HepG2 (cell line): Measurements from ENCODE around the gene NECAB2. TPM values are rescaled to one million over a fixed set of nuclear protein-coding genes. Genes with fewer than 3 reads are reported as not detected.

Experiments used
- CBFB ChIP-seq: sonication (generic); formaldehyde crosslinking; IDR thresholded peaks from 2 replicates; pipeline ENCODE4 v1.4.0; 2020; ENCODE audit warnings: missing genetic modification reagents
- CENPBD1 ChIP-seq: sonication (generic); formaldehyde crosslinking; IDR thresholded peaks from 2 replicates; pipeline ENCODE4 v1.8.0; 2022; ENCODE audit warnings: missing genetic modification reagents, low read depth, mild to moderate bottlenecking, borderline replicate concordance
- ELF1 ChIP-seq: sonication (generic); formaldehyde crosslinking; IDR thresholded peaks from 2 replicates; pipeline ENCODE4 v1.4.0; 2020; ENCODE audit warnings: missing genetic modification reagents
- ERF ChIP-seq: IDR thresholded peaks from 2 replicates; pipeline ENCODE4 v1.6.1; 2018; ENCODE audit warnings: missing biosample characterization, missing genetic modification reagents
- ESRRA ChIP-seq: sonication (generic); formaldehyde crosslinking; IDR thresholded peaks from 2 replicates; pipeline ENCODE4 v1.5.1; 2020; ENCODE audit warnings: mild to moderate bottlenecking, low read depth, missing genetic modification reagents
- HHEX ChIP-seq: IDR thresholded peaks from 2 replicates; pipeline ENCODE4 v1.6.1; 2016; ENCODE audit warnings: control low read depth
- HNF1A ChIP-seq, 2 experiments: sonication (generic) in 1 of 2; formaldehyde crosslinking in 1 of 2; IDR thresholded peaks; 2 replicates each; pipeline versions ENCODE4 v1.4.0 to v1.6.1; 2016 to 2020; ENCODE audit warnings: borderline replicate concordance in 1 of 2, low read depth in 1 of 2, mild to moderate bottlenecking in 1 of 2, missing genetic modification reagents in 1 of 2
- HOXA3 ChIP-seq: sonication (generic); formaldehyde crosslinking; IDR thresholded peaks from 2 replicates; pipeline ENCODE4 v1.5.0; 2020; ENCODE audit warnings: missing genetic modification reagents
- HOXA5 ChIP-seq: sonication (generic); formaldehyde crosslinking; IDR thresholded peaks from 2 replicates; pipeline ENCODE4 v1.4.0; 2020; ENCODE audit warnings: missing genetic modification reagents
- MAFK ChIP-seq, 2 experiments: IDR thresholded peaks in 1 of 2; conservative IDR thresholded peaks in 1 of 2; 2 replicates each; pipeline ENCODE4 v1.6.1; 2011; ENCODE audit warnings: improper control_type of control experiment in 2 of 2, low read length in 2 of 2
- MXD3 ChIP-seq: IDR thresholded peaks from 2 replicates; pipeline ENCODE4 v1.6.1; 2016; ENCODE audit warnings: mild to moderate bottlenecking, missing biosample characterization, missing genetic modification reagents
- NR2F6 ChIP-seq, 2 experiments: IDR thresholded peaks; 2 replicates each; pipeline ENCODE4 v1.6.1; 2016; ENCODE audit warnings: antibody characterized with exemption in 1 of 2, mild to moderate bottlenecking in 1 of 2
- PAF1 ChIP-seq: IDR thresholded peaks from 2 replicates; pipeline ENCODE4 v1.6.1; 2016; ENCODE audit warnings: missing genetic modification reagents, missing compliant biosample characterization
- PRDM4 ChIP-seq: sonication (generic); formaldehyde crosslinking; IDR thresholded peaks from 2 replicates; pipeline ENCODE4 v1.9.0; 2021; ENCODE audit warnings: missing genetic modification reagents, borderline replicate concordance
- TEAD2 ChIP-seq: sonication (generic); formaldehyde crosslinking; IDR thresholded peaks from 2 replicates; pipeline ENCODE4 v1.9.0; 2021; ENCODE audit warnings: missing genetic modification reagents
- U2AF1 ChIP-seq: fragments of 200-400 bp; formaldehyde crosslinking; optimal IDR thresholded peaks from 2 replicates; pipeline ENCODE3; 2017; ENCODE audit warnings: mild to moderate bottlenecking, low read depth, low read length
- U2AF2 ChIP-seq: fragments of 200-400 bp; formaldehyde crosslinking; IDR thresholded peaks from 2 replicates; pipeline ENCODE4 v1.6.1; 2017; ENCODE audit warnings: low read depth, mild to moderate bottlenecking, low read length
- YEATS4 ChIP-seq: sonication (generic); formaldehyde crosslinking; IDR thresholded peaks from 2 replicates; pipeline ENCODE4 v1.4.0; 2020; ENCODE audit warnings: missing genetic modification reagents, borderline replicate concordance
- ZBTB8A ChIP-seq: sonication (generic); formaldehyde crosslinking; IDR thresholded peaks from 2 replicates; pipeline ENCODE4 v1.4.0; 2020; ENCODE audit warnings: mild to moderate bottlenecking, low read depth, missing genetic modification reagents, borderline replicate concordance
- ZEB1 ChIP-seq: IDR thresholded peaks from 2 replicates; pipeline ENCODE4 v1.6.1; 2012; ENCODE audit warnings: mild to moderate bottlenecking, low read depth, inconsistent platforms; ENCODE audit not compliant: insufficient replicate concordance
- ZNF337 ChIP-seq: sonication (generic); formaldehyde crosslinking; IDR thresholded peaks from 2 replicates; pipeline ENCODE4 v1.5.1; 2020; ENCODE audit warnings: missing genetic modification reagents, low read depth, mild to moderate bottlenecking, borderline replicate concordance
- ZNF747 ChIP-seq: sonication (generic); formaldehyde crosslinking; IDR thresholded peaks from 2 replicates; pipeline ENCODE4 v1.8.1; 2023; ENCODE audit warnings: missing genetic modification reagents, mild to moderate bottlenecking, borderline replicate concordance
- ZNF780A ChIP-seq: sonication (generic); formaldehyde crosslinking; IDR thresholded peaks from 2 replicates; pipeline ENCODE4 v1.8.0; 2022; ENCODE audit warnings: mild to moderate bottlenecking, missing genetic modification reagents, moderate library complexity
- polyA plus RNA-seq, 8 experiments: library from polyadenylated mRNA; depleted of rRNA in 3 of 8; stranded (reverse) in 7 of 8; unstranded in 1 of 8; fragments of >200 nt; fragmentation: Illumina TruSeq in 4 of 8; extraction: Trizol in 4 of 8; gene quantifications; 2 replicates each; pipeline versions ENCODE4 v1.2.1 to v1.2.3, GENCODE V29; 2011 to 2016; ENCODE audit warnings: low read depth in 4 of 8, missing spikeins in 1 of 8, mixed read lengths in 1 of 8; ENCODE audit not compliant: insufficient read depth in 1 of 8
- total RNA-seq, 5 experiments: library from RNA; depleted of rRNA; stranded (reverse); fragments of >200 nt; fragmentation: Illumina TruSeq; extraction: Trizol; gene quantifications; 2 replicates each; pipeline ENCODE4 v1.2.3, GENCODE V29; 2016; ENCODE audit warnings: low read depth in 1 of 5

NECAB2 gene
- total and polyA plus RNA-seq, 2 of the 13 experiments (the other 11 are each of a cell fraction or from before 2014, with no cell fraction given), result 0.21 to 0.49 TPM

- TF ChIP-seq MXD3 (CRISPR knock-in tag), result 0 out of 2 replicates have a peak, but pooled peaks have one; percentile 20
- TF ChIP-seq ELF1 (CRISPR knock-in tag), result no peak
- no peak for TF ChIP-seq ZNF337 (CRISPR knock-in tag)
- no peak for TF ChIP-seq ZNF780A (CRISPR knock-in tag)
- TF ChIP-seq CENPBD1, result no peak
- no peak for TF ChIP-seq ZBTB8A
- TF ChIP-seq HOXA3 (CRISPR knock-in tag), result no peak
- no peak for TF ChIP-seq U2AF2
- peak; percentile 40; the same call in 1 of the 2 replicates for TF ChIP-seq ESRRA (CRISPR knock-in tag)
- TF ChIP-seq ERF, result peak; percentile 51; the same call in 1 of the 2 replicates
- no peak for TF ChIP-seq CBFB (CRISPR knock-in tag)
- TF ChIP-seq HOXA5 (CRISPR knock-in tag), result no peak
- TF ChIP-seq TEAD2 (CRISPR knock-in tag), result no peak
- TF ChIP-seq PRDM4 (CRISPR knock-in tag), result no peak
- no peak for TF ChIP-seq ZEB1
- TF ChIP-seq HNF1A (IDR thresholded peaks at IDR 0.05; ENCODE audit: low read depth), result no peak
- no peak for TF ChIP-seq HNF1A (CRISPR knock-in tag; IDR thresholded peaks at IDR 0.05; ENCODE audit: borderline replicate concordance)
- no peak; the same call in 1 of the 2 replicates for TF ChIP-seq YEATS4
- no peak for TF ChIP-seq ZNF747 (CRISPR knock-in tag)
- TF ChIP-seq U2AF1, result no peak
- no peak for TF ChIP-seq HHEX (CRISPR knock-in tag)
- TF ChIP-seq PAF1 (CRISPR knock-in tag), result no peak
- peak; percentile 66 for TF ChIP-seq NR2F6 (IDR thresholded peaks at IDR 0.05)
- TF ChIP-seq NR2F6 (CRISPR knock-in tag; IDR thresholded peaks at IDR 0.05), result peak; percentile 75
- TF ChIP-seq MAFK (conservative IDR thresholded peaks at IDR 0.05 in 1 of 2, IDR thresholded peaks at IDR 0.05 in 1 of 2; ENCODE audit: low read length in 2 of 2), result no peak
These were observed 21.1 kb upstream of the NECAB2 start (continued) for GRCh38 chr16:83946781-83947566.
